ENCODE measurements around the gene STARD3NL.

GRCh38 chr7:38232502-38233366, 54.7 kb downstream of the STARD3NL start:
- TF ChIP-seq CTCF (conservative IDR thresholded peaks at IDR 0.05; ENCODE audit: low read depth, low read length) = no peak
- TF ChIP-seq POLR2A (IDR thresholded peaks at IDR 0.05; ENCODE audit: low read depth, low read length) = no peak
- no peak for TF ChIP-seq RAD21 (IDR thresholded peaks at IDR 0.05; ENCODE audit: low read length)
- TF ChIP-seq MAFK (IDR thresholded peaks at IDR 0.05; ENCODE audit: low read depth, low read length) = no peak
- TF ChIP-seq MAZ (IDR thresholded peaks at IDR 0.05; ENCODE audit: borderline replicate concordance, low read depth, low read length) = no peak
- TF ChIP-seq MXI1 (IDR thresholded peaks at IDR 0.05; ENCODE audit: borderline replicate concordance, low read depth, low read length) = no peak
- no peak for TF ChIP-seq USF2 (IDR thresholded peaks at IDR 0.05; ENCODE audit: low read depth, low read length)
- no peak for TF ChIP-seq CEBPB (IDR thresholded peaks at IDR 0.05; ENCODE audit: low read depth, low read length)
- no peak for TF ChIP-seq BHLHE40 (IDR thresholded peaks at IDR 0.05; ENCODE audit: low read depth, low read length)
- no peak for TF ChIP-seq SMC3 (IDR thresholded peaks at IDR 0.05; ENCODE audit: low read depth, low read length)
- TF ChIP-seq FOS (IDR thresholded peaks at IDR 0.05; ENCODE audit: low read depth, low read length) = no peak
- TF ChIP-seq RCOR1 (IDR thresholded peaks at IDR 0.05; ENCODE audit: insufficient replicate concordance, low read length) = no peak

Measured in IMR-90 (cell line).